Bronchial epithelial cell (primary cell): ENCODE results near the gene PTPRO. TPM values are rescaled to one million over a fixed set of nuclear protein-coding genes. Genes with fewer than 3 reads are reported as not detected.

Experiments used
- DNase-seq: peaks from one replicate; pipeline ENCODE4 v3.0.0-alpha.2; 2010; ENCODE audit warnings: low read depth
- FAIRE-seq: peaks from 2 replicates; lab custom pipeline; 2011; peaks lifted over from hg19 to GRCh38; lab: Jason Lieb, UNC
- H3K27me3 ChIP-seq: 2 replicates; pipeline ENCODE4 v1.5.1; 2011; ENCODE audit warnings: low read length; ENCODE audit not compliant: control insufficient read depth, insufficient read depth
- H3K36me3 ChIP-seq: 2 replicates; pipeline ENCODE4 v1.5.1; 2011; ENCODE audit warnings: low read length; ENCODE audit not compliant: control insufficient read depth, insufficient read depth
- H3K4me3 ChIP-seq: 2 replicates; pipeline ENCODE4 v1.5.1; 2011; ENCODE audit warnings: mild to moderate bottlenecking, low read depth, low read length, control low read depth
- CTCF ChIP-seq: IDR thresholded peaks from 2 replicates; pipeline ENCODE4 v1.5.1; 2011; ENCODE audit warnings: mild to moderate bottlenecking, moderate library complexity, low read length, control low read depth, inconsistent platforms; ENCODE audit not compliant: insufficient read depth, severe bottlenecking
- total RNA-seq: library from RNA; depleted of rRNA; stranded (reverse); fragments of >200 nt; gene quantifications from 2 replicates; pipeline ENCODE4 v1.2.1, GENCODE V29; 2014

Gene PTPRO
- total RNA-seq, 1 donor from 2014 or later, result under 0.01 TPM

DNA sequence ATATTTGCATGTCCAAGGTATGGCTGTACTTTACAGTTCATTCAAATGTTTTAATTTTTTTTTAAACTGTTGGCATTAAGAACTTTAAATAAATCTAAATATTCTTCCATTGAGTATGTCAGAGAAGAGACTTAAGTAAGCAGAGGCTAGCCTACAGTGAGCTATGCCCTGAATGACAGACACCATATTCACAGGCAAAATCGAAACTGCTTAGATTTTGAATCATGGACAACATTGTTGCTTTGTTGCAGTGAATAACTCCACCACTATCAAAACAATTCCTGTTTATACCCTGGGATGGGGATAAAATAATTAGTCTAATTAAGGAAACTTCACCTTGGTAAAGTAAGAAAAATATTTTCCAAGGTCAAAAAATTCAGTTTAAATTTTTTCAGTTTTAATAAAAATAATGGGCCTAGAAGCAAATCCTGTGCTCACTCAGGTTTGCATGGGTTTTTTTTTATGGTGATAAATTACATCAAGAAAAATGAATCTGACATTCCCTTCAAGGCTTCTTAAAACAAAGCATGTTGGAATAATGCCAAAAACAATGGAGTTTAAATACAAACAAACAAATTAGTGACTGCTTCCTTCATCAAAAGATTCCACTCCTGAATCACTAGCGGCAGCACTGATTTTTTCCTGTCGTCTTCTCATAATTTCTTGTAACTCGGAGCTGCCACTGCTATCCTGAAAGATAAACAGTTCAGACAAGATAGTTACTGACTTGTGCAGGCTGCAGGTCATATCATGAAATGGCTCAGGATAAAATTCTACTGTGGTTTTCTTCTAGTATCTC lies 298.6 kb downstream of the PTPRO start:
- Histone ChIP-seq H3K27me3 (no peaks in the 10 kb centered on the region), H3K36me3 (peaks cover 1% of the 10 kb centered on the region), H3K4me3 (no peak overlapping the region)
- no peak for TF ChIP-seq CTCF
- FAIRE-seq, result no peak
- no peak for DNase-seq

DNA sequence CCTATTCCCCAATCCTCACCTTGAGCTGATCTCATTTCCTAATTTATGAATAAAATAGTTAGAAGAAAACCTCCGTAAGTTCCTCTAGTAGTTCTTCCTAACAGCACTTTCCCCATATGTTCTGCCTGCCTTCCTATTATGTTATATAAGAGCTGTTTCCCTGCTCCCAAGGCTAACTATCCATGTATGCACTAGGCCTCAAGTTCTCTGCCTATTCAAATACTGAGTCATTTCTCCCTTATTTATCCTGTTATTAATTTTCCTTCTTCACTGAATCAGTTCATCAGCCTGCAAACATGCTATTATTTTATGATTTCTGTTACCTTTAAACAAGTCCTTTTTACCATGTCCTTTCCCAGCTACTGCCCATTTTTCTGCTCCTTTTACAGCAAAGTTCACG lies 302.8 kb downstream of the PTPRO start:
- no peaks in the 10 kb centered on the region for H3K27me3 ChIP-seq
- DNase-seq (no peak), FAIRE-seq (no peak)
- no peak for TF ChIP-seq CTCF
- peaks cover 1% of the 10 kb centered on the region for H3K36me3 ChIP-seq
- H3K4me3 ChIP-seq, result no peak overlapping the region

DNA sequence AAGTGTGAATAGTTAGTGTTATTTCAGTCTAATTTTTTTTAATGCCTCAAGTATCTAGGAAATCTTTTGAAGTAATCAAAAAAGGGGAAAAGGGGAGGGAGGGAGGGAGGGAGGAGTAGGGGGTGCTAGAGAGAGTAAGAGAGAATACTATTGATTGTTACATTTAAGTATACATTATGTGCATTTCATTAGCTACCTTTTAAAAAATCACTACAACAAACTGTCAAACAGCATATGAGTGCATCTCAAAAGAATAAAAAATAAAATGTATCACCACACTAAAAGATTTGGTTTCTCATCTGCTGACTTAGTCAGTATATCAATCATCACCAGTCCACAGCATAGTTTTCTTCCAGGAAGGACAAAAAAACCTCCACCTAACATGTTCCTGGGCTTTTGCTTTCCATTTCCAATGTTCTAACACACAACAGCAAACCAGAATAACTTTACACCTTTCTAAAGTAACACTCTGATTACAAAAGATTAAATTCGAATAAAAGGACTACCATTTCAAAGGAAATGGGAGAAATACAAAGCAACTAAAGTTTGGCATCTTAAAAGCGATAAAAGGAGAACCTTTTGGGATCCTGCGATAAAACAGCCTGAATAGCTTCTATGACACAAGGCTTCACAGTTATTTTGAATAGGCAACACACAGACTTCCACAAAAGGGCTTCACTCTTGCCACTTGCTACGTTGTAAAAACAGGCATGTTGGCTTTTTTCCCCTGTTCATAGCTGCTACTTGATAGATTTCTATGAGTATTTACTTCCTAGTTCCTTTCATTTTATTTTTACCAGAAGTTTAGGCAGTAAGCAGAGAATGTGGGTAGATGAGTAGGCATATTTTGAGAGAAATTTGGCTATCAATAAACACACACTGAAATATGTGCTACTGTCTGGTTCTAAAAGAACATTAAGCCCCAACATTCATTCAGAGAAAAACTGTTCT lies 306.0 kb downstream of the PTPRO start:
- H3K36me3 ChIP-seq, result no peaks in the 10 kb centered on the region
- FAIRE-seq (no peak), DNase-seq (no peak)
- H3K27me3 ChIP-seq, result no peaks in the 10 kb centered on the region
- no peak for TF ChIP-seq CTCF
- no peak overlapping the region for H3K4me3 ChIP-seq

- DNase-seq, result peak; percentile 69
- TF ChIP-seq CTCF, result no peak
- FAIRE-seq, result no peak
- Histone ChIP-seq H3K36me3 (no peaks in the 10 kb centered on the region), H3K27me3 (no peaks in the 10 kb centered on the region), H3K4me3 (no peak overlapping the region)
Observed at GRCh38 chr12:15629108-15629507, 306.8 kb downstream of the PTPRO start.

DNA sequence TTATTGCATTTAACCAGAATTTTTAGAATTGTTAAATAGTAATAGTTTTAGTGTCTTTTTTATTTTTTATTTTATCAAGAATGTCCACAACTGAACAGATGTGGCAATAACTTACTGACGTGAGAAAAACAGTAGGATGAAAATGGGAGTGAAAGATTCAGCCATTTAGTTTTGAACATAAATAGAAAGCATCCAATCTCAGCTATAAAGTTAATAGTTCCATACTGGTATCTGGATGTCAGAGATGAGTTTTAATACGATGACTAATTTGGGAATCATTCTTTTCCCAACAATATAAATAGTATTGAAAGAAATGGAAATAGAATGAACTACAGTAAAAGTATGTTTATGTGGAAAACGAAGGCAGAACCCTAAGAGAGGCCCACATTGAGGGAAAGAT lies 307.5 kb downstream of the PTPRO start:
- no peaks in the 10 kb centered on the region for H3K36me3 ChIP-seq
- no peak for FAIRE-seq
- no peaks in the 10 kb centered on the region for H3K27me3 ChIP-seq
- no peak for TF ChIP-seq CTCF
- H3K4me3 ChIP-seq, result no peak overlapping the region
- peak; percentile 39 for DNase-seq
